Chondrocyte (in vitro differentiated cells): ENCODE data around the gene PCK1. TPM values are rescaled to one million over a fixed set of nuclear protein-coding genes. Genes with fewer than 3 reads are reported as not detected.

Source experiments
- DNase-seq: peaks from one replicate; pipeline ENCODE4 v3.0.0; 2021; ENCODE audit warnings: mixed read lengths, low spot score
- H3K27ac Mint-ChIP-seq: one replicate; pipeline ENCODE4 v1.8.0; 2021; ENCODE audit warnings: mild to moderate bottlenecking, moderate library complexity, mixed read lengths; ENCODE audit not compliant: unreplicated experiment
- H3K27me3 Mint-ChIP-seq: 2 replicates; pipeline ENCODE4 v1.8.0; 2021; ENCODE audit warnings: low read depth, mixed read lengths
- H3K36me3 Mint-ChIP-seq: 2 replicates; pipeline ENCODE4 v1.8.0; 2021; ENCODE audit warnings: low read depth, mixed read lengths
- H3K4me1 Mint-ChIP-seq: 2 replicates; pipeline ENCODE4 v1.8.0; 2021; ENCODE audit warnings: low read depth, mild to moderate bottlenecking, mixed read lengths
- H3K4me3 Mint-ChIP-seq: one replicate; pipeline ENCODE4 v1.8.0; 2021; ENCODE audit warnings: mild to moderate bottlenecking, moderate library complexity, mixed read lengths; ENCODE audit not compliant: unreplicated experiment
- H3K9me3 Mint-ChIP-seq: 2 replicates; pipeline ENCODE4 v1.8.0; 2021; ENCODE audit warnings: low read depth, mixed read lengths
- CTCF ChIP-seq: fragments of 200-600 bp; sonication (generic); IDR thresholded peaks from 2 replicates; pipeline ENCODE4 v1.5.0; 2021; ENCODE audit warnings: antibody characterized with exemption, mild to moderate bottlenecking, moderate library complexity
- total RNA-seq: library from RNA; stranded (reverse); gene quantifications from 3 replicates; pipeline ENCODE4 v1.2.1, GENCODE V29; 2021

Gene PCK1
- total RNA-seq, 1 donor from 2014 or later: not detected

- no peak for TF ChIP-seq CTCF
- Mint-ChIP-seq H3K4me1 (peaks cover 6% of the 10 kb centered on the region), H3K4me3 (no peak overlapping the region), H3K9me3 (peaks cover 2% of the 10 kb centered on the region), H3K36me3 (no peaks in the 10 kb centered on the region), H3K27ac (no peak overlapping the region), H3K27me3 (peaks cover 1% of the 10 kb centered on the region)
- peak; percentile 49 for DNase-seq
These were observed 31.6 kb downstream of the PCK1 start for GRCh38 chr20:57592263-57593092.

GRCh38 chr20:57593134-57593886, 32.4 kb downstream of the PCK1 start:
- no peaks in the 10 kb centered on the region for H3K9me3 Mint-ChIP-seq
- H3K4me1 Mint-ChIP-seq: peaks cover 10% of the 10 kb centered on the region
- no peak overlapping the region for H3K4me3 Mint-ChIP-seq
- H3K36me3 Mint-ChIP-seq: no peaks in the 10 kb centered on the region
- DNase-seq: no peak
- no peak for TF ChIP-seq CTCF
- peaks cover 1% of the 10 kb centered on the region for H3K27me3 Mint-ChIP-seq
- H3K27ac Mint-ChIP-seq: no peak overlapping the region

- Mint-ChIP-seq H3K27ac (no peak overlapping the region), H3K4me3 (no peak overlapping the region), H3K27me3 (peaks cover 1% of the 10 kb centered on the region), H3K9me3 (no peaks in the 10 kb centered on the region), H3K4me1 (peaks cover 10% of the 10 kb centered on the region), H3K36me3 (no peaks in the 10 kb centered on the region)
- no peak for DNase-seq
- peak; percentile 97 for TF ChIP-seq CTCF
These were observed 33.4 kb downstream of the PCK1 start for GRCh38 chr20:57594092-57594951.

- Mint-ChIP-seq H3K4me3 (no peak overlapping the region), H3K27ac (no peak overlapping the region), H3K9me3 (no peaks in the 10 kb centered on the region), H3K27me3 (peaks cover 1% of the 10 kb centered on the region), H3K4me1 (peaks cover 13% of the 10 kb centered on the region), H3K36me3 (no peaks in the 10 kb centered on the region)
- TF ChIP-seq CTCF: no peak
- DNase-seq: no peak
These were observed 34.4 kb downstream of the PCK1 start for GRCh38 chr20:57595041-57596030.
